A549 (cell line): ENCODE measurements around the gene TGFBR3.

Source experiments
- BHLHE40 ChIP-seq: IDR thresholded peaks from 2 replicates; pipeline ENCODE4 v1.6.1; 2012; ENCODE audit warnings: low read depth, low read length, inconsistent platforms
- CEBPB ChIP-seq, 2 experiments: fragments of >200 bp in 1 of 2; sonication (Bioruptor Twin) in 1 of 2; formaldehyde crosslinking in 1 of 2; IDR thresholded peaks; 2 replicates each; pipeline ENCODE4 v1.6.1; 2012 to 2016
- CHD2 ChIP-seq: fragments of 150-350 bp; IDR thresholded peaks from 2 replicates; pipeline ENCODE4 v1.6.1; 2014; ENCODE audit warnings: low read length; ENCODE audit not compliant: partially characterized antibody
- CTCF ChIP-seq: fragments of >200 bp; sonication (Bioruptor Twin); formaldehyde crosslinking; IDR thresholded peaks from 3 replicates; pipeline ENCODE4 v1.5.1; 2016
- ELK1 ChIP-seq: fragments of 150-350 bp; IDR thresholded peaks from 2 replicates; pipeline ENCODE4 v1.6.1; 2014; ENCODE audit warnings: low read depth, mild to moderate bottlenecking, low read length
- EP300 ChIP-seq, 2 experiments: fragments of >200 bp; sonication (Bioruptor Twin); formaldehyde crosslinking; IDR thresholded peaks; 2 replicates in 1 of 2; 3 replicates in 1 of 2; pipeline ENCODE4 v1.6.1; 2016 to 2017
- MAX ChIP-seq: IDR thresholded peaks from 2 replicates; pipeline ENCODE4 v1.6.1; 2012
- POLR2A ChIP-seq: IDR thresholded peaks from 2 replicates; pipeline ENCODE4 v1.6.1; 2012; ENCODE audit warnings: mild to moderate bottlenecking, low read length
- RAD21 ChIP-seq, 2 experiments: fragments of >200 bp in 1 of 2; sonication (Bioruptor Twin) in 1 of 2; formaldehyde crosslinking in 1 of 2; IDR thresholded peaks in 1 of 2; conservative IDR thresholded peaks in 1 of 2; 2 replicates in 1 of 2; 3 replicates in 1 of 2; pipeline ENCODE4 v1.6.1; 2012 to 2018; ENCODE audit warnings: inconsistent platforms in 1 of 2
- RCOR1 ChIP-seq: fragments of 150-350 bp; IDR thresholded peaks from 2 replicates; pipeline ENCODE4 v1.6.1; 2014; ENCODE audit warnings: antibody characterized with exemption, low read length, low read depth
- RFX5 ChIP-seq: fragments of 450-650 bp; IDR thresholded peaks from 2 replicates; pipeline ENCODE4 v1.7.1; 2014; ENCODE audit warnings: antibody characterized with exemption, mild to moderate bottlenecking, moderate library complexity

- TF ChIP-seq MAX, result no peak
- no peak for TF ChIP-seq CHD2
- TF ChIP-seq RCOR1, result no peak
- TF ChIP-seq EP300 (IDR thresholded peaks at IDR 0.05), result no peak
- TF ChIP-seq ELK1, result no peak
- no peak for TF ChIP-seq POLR2A
- no peak for TF ChIP-seq BHLHE40
- no peak for TF ChIP-seq CTCF
- no peak for TF ChIP-seq CEBPB (IDR thresholded peaks at IDR 0.05)
- TF ChIP-seq RAD21 (conservative IDR thresholded peaks at IDR 0.05 in 1 of 2, IDR thresholded peaks at IDR 0.05 in 1 of 2), result no peak
- no peak for TF ChIP-seq RFX5
These were observed 124.6 kb downstream of the TGFBR3 start for GRCh38 chr1:91761295-91761721.
